Colon (tissue), 2 donors: ENCODE measurements around the gene RD3L.
"Not testable (repeated sequence)": the region's sequence is repeated elsewhere in the genome, so short reads cannot be mapped to it uniquely, and the experiment has no call there.

Experiments
- FAIRE-seq: peaks from 2 replicates; lab custom pipeline; 2012; peaks lifted over from hg19 to GRCh38; lab: Jason Lieb, UNC
- donor health status: control.
- donor health status: control.

Gene RD3L

DNA sequence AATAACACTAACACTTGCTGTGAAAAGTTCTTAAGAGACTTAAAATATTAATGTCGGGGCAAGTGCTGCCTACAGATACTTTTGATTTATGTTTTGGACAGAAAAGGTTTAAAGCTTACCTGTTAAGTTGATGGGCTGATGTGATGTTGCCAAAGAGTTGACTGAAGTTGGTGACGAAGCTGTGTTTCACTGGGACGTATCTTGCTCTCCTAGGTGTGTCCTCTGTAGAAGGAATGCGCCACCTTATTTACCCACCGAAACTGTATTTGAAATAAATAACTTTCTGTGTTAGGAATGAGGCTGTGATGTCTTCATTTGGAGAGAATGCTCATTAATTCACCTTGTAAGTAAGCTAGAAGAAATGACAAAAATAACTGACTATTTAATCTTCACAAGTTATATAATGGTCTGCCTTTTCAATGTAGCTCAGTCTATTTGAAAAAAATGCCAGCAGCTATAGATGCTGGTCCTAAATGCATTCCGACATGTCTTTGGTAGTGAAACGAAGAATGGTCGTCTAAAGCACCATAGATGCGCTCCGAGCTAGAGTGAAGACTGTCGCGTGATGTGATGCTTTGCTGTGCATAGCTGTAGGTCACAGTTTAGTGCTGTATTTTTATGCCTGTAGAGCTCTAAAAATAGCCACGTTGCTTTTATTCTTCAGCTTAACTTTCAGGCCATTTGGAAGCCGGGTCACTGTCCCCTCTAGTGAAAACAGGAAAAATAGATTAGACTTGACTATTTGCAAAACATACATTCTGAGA is at the start of gene RD3L:
Gene RD3L, minus strand, starts transcription at position 557 of the 764 bp plus-strand sequence. CDS start 834 bp downstream, outside the sequence.
- no peak for FAIRE-seq

- no peak for FAIRE-seq
Measured at GRCh38 chr14:103989964-103990363, 47.6 kb upstream of the RD3L start.

GRCh38 chr14:103989034-103989433 is 46.7 kb upstream of the RD3L start:
- no peak for FAIRE-seq

DNA sequence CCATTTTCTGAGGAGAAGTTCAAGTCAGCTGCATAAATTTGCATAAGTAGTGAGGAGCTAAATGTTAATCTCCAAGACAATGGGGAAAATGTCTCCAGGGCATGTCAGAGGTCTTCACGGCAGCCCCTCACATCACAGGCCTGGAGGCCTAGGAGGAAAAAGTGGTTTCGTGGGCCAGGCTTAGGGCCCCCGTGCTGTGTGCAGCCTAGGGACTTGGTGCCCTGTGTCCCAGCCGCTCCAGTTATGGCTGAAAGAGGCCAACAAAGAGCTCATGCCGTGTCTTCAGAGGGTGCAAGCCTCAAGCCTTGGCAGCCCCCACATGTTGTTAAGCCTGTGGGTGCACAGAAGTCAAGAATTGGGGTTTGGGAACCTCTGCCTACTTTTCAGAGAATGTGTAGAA is 41.9 kb upstream of the RD3L start:
- no peak for FAIRE-seq

GRCh38 chr14:103980623-103981238 is 38.4 kb upstream of the RD3L start:
- not testable (repeated sequence) for FAIRE-seq

DNA sequence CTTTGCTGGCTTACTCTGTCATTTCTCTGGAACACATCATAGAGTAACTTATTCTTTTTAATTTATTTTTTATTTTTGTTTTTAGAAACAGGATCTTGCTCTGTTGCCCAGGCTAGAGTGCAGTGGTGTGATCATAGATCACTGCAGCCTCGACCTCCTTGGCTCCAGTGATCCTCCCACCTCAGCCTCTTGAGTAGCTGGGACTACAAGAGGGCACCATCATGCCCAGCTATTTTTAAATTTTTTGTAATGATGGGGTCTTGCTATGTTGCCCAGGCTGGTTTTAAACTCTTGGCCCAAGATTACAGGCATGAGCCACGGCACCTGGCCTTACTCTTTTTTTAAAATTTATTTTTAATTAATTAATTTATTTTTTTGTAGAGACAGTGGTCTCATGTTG is 32.2 kb upstream of the RD3L start:
- no peak for FAIRE-seq

DNA sequence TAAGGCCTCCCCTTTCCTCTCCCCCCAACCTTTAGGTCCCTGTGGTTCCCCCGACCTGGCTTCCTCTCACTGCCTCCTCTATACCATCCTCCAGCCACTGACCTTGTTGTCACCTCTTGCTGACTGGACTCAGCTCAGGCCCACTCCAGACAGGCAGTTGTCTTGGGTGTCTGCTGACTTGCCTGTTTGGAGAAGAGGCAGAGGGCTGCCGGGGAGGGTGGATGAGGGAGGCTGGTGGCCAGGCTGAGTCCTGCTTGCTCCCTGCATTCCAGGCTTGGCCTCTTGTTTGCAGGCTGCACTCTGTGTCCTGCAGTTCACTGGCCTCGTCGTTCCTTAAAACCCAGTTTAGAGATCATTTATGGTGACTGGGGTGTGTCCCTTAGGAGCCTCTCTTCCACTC is 31.0 kb upstream of the RD3L start:
- no peak for FAIRE-seq

DNA sequence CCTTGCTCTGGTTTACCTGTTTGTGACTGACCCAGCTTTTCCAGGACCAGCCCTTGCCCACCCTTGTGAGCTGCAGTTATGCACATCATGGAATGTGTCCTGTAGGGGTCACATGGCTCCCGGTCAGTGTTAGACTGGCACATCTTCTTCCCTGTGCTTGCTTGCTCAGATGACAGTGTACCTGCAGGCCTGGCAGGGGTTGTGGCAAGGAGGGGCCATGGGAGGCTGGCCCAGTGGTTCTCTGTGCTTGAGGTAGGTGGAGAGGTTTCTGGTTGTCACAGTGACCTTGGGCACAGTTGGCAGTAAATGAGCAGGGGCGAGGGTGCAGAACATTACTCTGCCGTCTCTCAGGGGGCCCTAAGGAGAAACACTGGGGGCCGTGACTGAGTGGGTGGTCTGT is 27.6 kb upstream of the RD3L start:
- no peak for FAIRE-seq

GRCh38 chr14:103966631-103967030 is 24.3 kb upstream of the RD3L start:
- FAIRE-seq, result no peak

GRCh38 chr14:103961928-103962578 is 19.7 kb upstream of the RD3L start:
- FAIRE-seq, result no peak

- FAIRE-seq, result no peak
Measured at GRCh38 chr14:103960457-103961055, 18.2 kb upstream of the RD3L start.

DNA sequence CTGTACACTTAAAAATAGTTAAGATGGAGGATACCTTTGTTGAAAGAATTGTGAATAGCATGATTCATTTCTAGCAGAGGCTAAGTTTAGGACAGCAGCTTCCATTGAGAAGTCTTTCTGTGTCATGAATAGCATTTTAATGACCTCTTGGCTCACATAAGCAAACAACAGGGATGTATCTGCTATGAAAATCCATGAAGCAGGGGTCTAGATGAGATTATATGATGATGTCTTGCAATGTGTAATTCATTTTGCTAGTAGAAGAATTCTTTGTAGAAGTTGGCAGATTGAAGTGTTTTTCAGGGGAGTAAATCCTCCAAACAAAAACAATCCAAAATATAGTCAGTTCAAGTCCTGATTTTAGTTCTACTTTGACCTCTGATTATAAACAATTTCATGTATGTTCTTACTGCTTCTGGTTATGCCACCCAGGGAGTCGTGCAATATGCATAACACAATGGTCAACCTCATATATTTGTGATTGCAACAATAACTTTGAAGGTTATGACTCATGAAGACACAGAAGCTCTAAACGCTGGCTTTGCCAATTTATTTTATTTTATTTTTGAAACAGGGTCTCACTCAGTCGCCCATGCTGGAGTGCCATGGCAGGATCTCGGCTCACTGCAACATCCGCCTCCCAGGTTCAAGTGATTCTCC is 6.9 kb upstream of the RD3L start:
- no peak for FAIRE-seq

DNA sequence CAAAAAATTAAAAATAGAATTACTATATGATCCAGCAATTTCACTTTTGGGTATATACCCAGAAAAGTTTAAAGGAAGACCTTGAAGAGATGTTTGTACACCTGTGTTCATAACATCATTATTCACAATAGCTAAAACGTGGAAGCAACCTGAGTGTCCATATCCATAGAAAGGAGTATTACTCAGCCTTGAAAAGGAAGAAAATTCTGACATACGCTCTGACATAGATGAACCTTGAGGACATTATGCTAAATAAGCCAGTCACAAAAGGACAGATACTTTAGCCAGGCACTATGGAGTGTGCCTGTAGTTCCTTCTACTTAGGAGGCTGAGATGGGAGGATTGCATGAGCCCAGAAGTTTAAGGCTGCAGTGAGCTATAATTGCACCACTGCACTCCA is 6.1 kb upstream of the RD3L start:
- FAIRE-seq, result no peak

GRCh38 chr14:103946975-103947374 is 4.6 kb upstream of the RD3L start:
- no peak for FAIRE-seq

DNA sequence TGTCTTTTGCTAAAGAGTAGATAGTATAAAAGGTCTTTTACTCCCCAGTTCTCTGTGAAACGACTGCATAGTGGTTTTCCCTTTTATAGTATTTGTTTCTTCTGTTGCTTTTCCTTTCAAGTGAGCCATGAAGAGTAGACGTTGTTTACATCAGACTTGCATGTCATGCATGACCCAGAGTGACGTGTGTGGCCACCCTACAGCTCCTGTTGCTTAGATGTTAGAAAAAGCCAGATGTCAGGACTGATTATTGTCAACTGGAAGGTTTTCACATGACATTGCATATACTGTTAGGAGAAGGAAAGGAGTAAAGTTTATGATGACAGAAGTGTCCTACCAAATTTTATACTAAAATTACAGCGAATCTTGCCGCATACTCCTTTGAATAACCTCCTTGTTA is 1.3 kb upstream of the RD3L start:
- FAIRE-seq, result no peak

DNA sequence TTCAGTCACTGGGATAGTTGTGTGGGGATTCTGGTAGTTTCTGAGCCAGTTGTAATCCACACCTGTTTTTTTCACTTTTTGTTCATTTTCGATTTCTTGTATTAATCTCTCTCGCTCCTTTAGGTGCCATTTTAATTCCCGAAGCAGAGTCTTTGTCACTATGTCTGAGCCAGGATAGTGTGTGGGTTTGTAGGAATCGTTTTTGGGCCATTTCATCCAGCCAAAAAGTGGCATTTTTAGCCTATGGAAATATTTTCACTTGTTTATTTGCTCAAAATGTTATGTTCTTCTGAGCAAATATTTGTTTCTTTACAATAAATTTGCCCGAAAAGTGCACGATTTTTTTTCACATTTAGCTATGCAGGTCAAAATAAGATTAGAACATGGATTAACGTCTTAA is 867 bp downstream of the RD3L start:
- no peak for FAIRE-seq

GRCh38 chr14:103935102-103935501 is 7.2 kb downstream of the RD3L start:
- FAIRE-seq, result no peak

- no peak for FAIRE-seq
Measured at GRCh38 chr14:103932791-103933490, 9.4 kb downstream of the RD3L start.

DNA sequence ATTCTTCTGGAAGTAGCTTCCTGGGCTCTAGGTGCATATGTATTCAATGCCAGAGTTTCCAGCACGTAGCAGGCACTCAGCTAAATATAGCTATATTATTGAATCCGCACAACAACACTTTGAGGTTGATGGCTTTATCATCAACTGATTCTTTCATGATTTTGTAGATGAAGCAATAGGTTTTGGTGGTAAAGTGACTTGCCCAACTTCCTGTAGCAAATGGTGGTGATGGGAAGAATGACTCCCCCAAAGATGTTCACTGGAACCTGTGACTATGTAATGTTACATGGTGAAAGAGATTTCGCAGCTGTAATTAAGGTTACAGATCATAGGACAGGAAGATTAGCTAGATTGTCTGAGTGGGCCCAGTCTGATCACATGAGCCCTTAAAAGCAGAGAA is 10.9 kb downstream of the RD3L start:
- FAIRE-seq, result no peak

DNA sequence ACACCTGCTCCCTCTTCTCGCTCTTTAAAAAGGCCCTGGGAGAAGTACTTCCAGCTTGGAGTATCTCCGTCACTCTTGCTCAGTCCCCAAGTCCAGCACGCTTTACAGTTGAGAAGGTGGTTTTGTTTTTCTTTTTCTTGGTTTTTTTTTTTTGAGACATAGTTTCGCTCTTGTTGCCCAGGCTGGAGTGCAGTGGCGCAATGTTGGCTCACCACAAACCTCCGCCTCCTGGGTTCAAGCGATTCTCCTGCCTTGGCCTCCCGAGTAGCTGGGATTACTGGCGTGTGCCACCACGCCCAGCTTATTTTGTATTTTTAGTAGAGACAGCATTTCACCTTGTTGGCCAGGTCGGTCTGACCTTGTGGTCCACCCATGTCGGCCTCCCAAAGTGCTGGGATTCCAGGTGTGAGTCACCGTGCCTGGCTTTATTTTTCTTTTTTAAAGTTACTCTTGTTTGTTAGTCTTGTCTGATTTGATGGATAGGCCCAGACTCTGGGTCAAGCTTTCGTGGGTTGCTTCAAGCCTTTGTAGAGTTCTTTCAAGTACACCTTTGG is 12.2 kb downstream of the RD3L start:
- no peak for FAIRE-seq
